Measurements from ENCODE around the gene CCDC68. TPM values are rescaled to one million over a fixed set of nuclear protein-coding genes. Genes with fewer than 3 reads are reported as not detected.
A peak's percentile ranks its signal among the peaks of the same experiment; 100 is the strongest.
"Not testable (repeated sequence)": the region's sequence is repeated elsewhere in the genome, so short reads cannot be mapped to it uniquely, and the experiment has no call there.

CCDC68 gene
- total RNA-seq, 1 experiment from 2014 or later: 0.36 TPM

DNA sequence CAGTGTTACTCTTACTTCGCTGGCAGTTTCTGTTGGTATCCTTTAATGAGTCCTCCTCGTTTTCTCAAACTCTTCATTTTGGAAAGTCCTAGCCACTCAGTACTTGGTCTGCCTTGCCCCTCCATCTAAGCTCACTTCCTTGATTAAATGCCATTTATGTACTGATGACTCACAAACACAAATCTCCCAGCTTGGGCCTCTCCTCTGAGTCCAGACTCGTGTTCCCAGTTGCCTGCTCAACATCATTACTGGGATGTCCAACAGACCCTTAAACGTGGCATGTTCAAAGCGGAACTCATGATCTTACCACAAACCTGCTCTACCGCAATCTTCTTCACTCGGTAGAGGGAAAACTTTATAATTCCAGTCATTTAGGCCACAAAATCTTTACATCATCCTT lies 13.8 kb upstream of the CCDC68 start:
- no peak for DNase-seq
- Histone ChIP-seq H3K36me3 (no peaks in the 10 kb centered on the region), H3K27ac (no peak overlapping the region), H3K4me3 (no peak overlapping the region), H3K4me1 (no peaks in the 10 kb centered on the region), H3K27me3 (no peaks in the 10 kb centered on the region), H3K9me3 (replicated peaks) (no peaks in the 10 kb centered on the region)

DNA sequence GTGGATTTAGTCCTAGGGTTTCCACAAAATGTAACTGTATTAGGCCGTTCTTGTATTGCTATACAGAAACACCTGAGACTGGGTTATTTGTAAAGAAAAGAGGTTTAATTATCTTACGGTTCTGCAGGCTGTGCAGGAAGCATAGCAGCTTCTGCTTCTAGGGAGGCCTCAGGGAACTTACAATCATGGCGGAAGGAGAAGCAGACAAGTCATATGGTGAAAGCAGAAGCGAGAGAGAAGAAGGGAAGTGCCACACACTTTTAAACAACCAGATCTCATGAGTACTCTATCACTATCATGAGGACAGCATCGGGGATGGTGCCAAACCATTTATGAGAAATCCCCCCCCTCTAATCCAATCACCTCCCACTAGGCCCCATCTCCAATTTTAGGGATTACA lies 9.5 kb upstream of the CCDC68 start:
- H3K36me3 ChIP-seq: no peaks in the 10 kb centered on the region
- H3K4me1 ChIP-seq: no peaks in the 10 kb centered on the region
- H3K9me3 ChIP-seq (replicated peaks): no peaks in the 10 kb centered on the region
- no peaks in the 10 kb centered on the region for H3K27me3 ChIP-seq
- H3K27ac ChIP-seq: no peak overlapping the region
- H3K4me3 ChIP-seq: no peak overlapping the region
- no peak for DNase-seq

DNA sequence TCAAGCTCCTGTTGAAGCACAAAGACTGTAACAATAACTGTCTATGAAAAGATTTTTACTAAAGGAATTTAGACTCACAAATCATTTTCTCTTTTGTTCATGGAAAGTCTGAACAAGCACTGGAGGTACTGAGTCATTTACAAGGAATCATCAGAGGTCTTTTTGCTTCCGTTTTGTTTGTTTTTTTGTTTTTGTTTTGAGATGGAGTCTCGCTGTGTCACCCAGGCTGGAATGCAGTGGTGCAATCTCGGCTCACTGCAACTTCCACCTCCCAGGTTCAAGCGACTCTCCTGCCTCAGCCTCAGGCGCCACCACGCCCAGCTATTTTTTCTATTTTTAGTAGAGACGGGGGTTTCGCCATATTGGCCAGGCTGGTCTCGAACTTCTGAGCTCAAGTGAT lies 9.0 kb upstream of the CCDC68 start:
- H3K9me3 ChIP-seq (replicated peaks); H3K4me3 ChIP-seq; H3K27me3 ChIP-seq; H3K27ac ChIP-seq; DNase-seq; H3K36me3 ChIP-seq; H3K4me1 ChIP-seq: not testable (repeated sequence)

DNA sequence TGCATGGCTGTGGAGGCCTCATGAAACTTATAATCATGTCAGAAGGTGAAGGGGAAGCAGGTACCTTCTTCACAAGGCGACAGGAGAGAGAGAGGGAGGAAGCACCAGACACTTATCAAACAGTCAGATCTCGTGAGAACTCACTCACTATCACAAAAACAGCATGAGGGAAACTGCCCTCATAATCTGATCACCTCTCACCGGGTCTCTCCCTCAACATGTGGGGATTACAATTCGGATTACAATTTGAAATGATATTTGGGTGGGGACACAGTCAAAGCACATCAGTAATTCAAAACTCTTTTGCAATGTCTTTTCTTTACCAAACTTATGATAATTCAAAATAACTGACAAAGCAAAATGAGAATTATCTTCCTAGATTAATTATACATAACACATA lies 8.5 kb upstream of the CCDC68 start:
- no peak for DNase-seq
- Histone ChIP-seq H3K27ac (no peak overlapping the region), H3K36me3 (no peaks in the 10 kb centered on the region), H3K9me3 (replicated peaks) (no peaks in the 10 kb centered on the region), H3K4me1 (no peaks in the 10 kb centered on the region), H3K27me3 (no peaks in the 10 kb centered on the region), H3K4me3 (no peak overlapping the region)

DNA sequence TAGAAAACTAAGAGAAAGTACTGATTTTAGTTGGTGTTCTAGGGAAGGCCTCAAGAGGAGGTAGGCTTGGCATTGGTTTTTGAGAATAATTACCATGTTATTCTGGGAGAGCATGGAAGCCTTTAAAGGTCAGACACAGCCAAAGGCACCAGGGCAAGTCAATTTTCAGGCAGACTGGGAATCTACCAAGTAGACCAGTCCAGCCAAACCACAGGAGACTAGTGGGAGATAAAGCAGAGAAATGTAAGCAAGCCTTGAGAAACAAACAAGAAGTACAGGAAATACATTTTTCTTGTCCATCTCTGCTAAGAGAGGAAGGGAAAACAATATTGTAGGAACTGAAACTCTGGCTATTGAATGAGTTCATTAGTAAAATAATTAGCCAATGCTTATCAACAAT lies 5.5 kb upstream of the CCDC68 start:
- no peak overlapping the region for H3K27ac ChIP-seq
- no peaks in the 10 kb centered on the region for H3K4me1 ChIP-seq
- DNase-seq: no peak
- H3K9me3 ChIP-seq (replicated peaks): no peaks in the 10 kb centered on the region
- no peaks in the 10 kb centered on the region for H3K27me3 ChIP-seq
- no peaks in the 10 kb centered on the region for H3K36me3 ChIP-seq
- no peak overlapping the region for H3K4me3 ChIP-seq

DNA sequence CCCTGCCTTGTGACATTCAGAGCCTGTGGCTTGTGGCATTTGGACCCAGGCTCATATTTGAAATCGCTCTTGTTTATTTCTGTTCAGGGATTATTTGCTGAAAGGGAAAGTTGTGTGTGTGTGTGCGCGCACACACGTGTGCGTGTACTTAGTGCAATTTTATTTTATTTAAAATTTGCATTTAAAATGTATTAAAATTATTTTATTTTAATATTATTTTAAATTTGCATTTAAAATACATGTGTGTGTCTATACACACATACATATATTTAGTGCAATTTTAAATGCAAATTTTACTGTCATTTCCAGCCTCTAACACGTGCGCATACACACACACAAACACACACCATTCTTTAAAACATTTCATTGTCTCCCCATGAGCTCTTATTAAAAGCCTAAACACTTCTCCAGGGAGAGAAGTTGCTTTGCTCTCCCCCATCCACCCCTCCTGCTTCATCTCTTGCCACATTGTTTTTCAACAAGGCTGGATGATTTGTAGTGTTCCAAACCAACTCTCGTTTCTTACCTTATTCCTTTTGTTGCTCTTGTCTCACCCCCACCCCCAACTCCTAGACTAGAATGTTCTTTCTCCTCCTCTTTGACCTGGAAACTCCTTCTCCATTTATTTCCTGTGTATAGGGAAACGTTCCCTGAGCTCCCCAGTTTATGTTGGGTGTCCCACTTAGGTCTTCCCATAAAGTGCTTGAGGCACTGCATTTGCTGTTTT lies 3.8 kb upstream of the CCDC68 start:
- no peaks in the 10 kb centered on the region for H3K9me3 ChIP-seq (replicated peaks)
- no peaks in the 10 kb centered on the region for H3K27me3 ChIP-seq
- H3K4me3 ChIP-seq: no peak overlapping the region
- no peak for DNase-seq
- H3K27ac ChIP-seq: no peak overlapping the region
- no peaks in the 10 kb centered on the region for H3K4me1 ChIP-seq
- H3K36me3 ChIP-seq: no peaks in the 10 kb centered on the region

DNA sequence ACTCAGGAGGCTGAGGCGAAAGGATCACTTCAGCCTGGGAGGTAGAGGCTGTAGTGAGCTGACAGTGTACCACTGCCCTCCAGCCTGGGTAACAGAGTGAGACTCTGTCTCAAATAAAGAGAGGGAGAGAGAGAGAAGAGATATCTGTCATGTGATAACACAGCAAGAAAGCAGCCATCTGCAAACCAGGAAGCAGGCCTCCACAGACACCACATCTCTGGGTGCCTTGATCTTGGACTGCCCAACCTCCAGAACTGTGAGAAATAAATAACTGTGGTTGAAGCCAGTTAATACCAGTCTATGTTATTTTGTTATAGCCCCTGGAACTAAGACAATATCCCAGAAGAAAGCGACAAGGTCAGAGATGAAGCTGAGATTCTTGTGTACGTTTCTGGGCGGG lies 2.6 kb upstream of the CCDC68 start:
- H3K4me3 ChIP-seq: no peak overlapping the region
- H3K4me1 ChIP-seq: no peaks in the 10 kb centered on the region
- no peaks in the 10 kb centered on the region for H3K36me3 ChIP-seq
- H3K9me3 ChIP-seq (replicated peaks): no peaks in the 10 kb centered on the region
- DNase-seq: no peak
- H3K27me3 ChIP-seq: no peaks in the 10 kb centered on the region
- H3K27ac ChIP-seq: no peak overlapping the region

DNA sequence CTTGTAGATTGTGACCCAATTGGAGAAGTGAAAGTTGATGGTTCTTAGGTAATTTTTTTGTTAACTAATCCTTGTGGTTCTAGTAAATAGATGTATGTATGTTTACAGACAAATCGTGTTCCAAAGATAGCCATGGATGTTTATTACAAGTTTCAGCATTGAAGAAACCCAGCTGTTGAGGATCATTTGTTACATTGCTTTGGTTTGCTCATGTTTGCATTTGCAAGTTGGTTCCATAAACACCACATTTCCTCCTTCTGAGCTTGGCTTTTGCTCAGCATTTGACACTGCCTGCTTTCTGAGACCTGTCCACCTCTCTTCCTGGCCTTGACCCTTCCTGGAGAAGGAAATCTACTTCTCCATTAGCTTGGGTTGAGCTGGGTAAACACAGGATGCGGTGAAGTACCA lies 1.8 kb upstream of the CCDC68 start:
- Histone ChIP-seq H3K9me3 (replicated peaks) (no peaks in the 10 kb centered on the region), H3K4me1 (no peaks in the 10 kb centered on the region), H3K4me3 (no peak overlapping the region), H3K36me3 (no peaks in the 10 kb centered on the region), H3K27ac (no peak overlapping the region), H3K27me3 (no peaks in the 10 kb centered on the region)
- DNase-seq: no peak

DNA sequence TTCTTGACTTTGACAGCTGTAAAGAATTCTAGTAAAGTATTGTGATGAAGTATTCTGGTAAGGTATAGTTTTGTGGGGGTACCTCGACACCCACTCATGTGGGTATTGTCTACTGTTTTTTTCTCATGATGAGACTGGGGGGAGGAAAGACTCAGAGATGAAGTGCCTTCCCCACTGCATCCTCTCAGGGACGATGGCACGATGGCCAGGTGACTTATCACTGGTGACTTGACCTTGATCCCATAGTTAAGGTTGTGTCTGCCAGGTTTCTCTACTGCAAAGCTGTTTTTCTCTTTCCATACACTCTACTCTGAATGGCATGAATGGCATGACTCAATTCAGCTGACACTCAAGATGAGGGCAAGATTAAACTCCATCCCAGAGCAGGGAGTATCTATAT lies 936 bp upstream of the CCDC68 start:
- no peak overlapping the region for H3K27ac ChIP-seq
- no peaks in the 10 kb centered on the region for H3K4me1 ChIP-seq
- no peaks in the 10 kb centered on the region for H3K27me3 ChIP-seq
- no peaks in the 10 kb centered on the region for H3K36me3 ChIP-seq
- no peak for DNase-seq
- H3K4me3 ChIP-seq: no peak overlapping the region
- H3K9me3 ChIP-seq (replicated peaks): no peaks in the 10 kb centered on the region

DNA sequence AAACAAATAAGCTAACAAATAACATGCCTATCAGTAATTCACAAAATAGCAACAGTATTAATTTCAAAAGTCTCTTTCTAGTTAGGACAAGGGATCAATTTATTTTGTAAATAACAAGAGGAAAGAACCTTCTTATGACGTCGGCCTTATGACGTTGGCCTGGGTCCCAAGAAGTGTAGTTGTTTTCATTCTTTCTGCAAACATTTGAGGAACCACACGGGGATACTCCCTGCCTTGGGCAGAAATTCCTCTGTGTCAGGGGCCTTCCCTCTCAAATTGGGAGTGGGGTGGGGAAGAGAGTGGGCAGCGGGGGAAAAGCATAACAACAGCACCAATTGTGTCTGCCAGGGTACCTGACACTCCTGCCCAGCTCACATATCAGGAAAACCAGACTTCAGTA lies 1.3 kb downstream of the CCDC68 start:
- H3K4me3 ChIP-seq: no peak overlapping the region
- H3K27me3 ChIP-seq: no peaks in the 10 kb centered on the region

DNA sequence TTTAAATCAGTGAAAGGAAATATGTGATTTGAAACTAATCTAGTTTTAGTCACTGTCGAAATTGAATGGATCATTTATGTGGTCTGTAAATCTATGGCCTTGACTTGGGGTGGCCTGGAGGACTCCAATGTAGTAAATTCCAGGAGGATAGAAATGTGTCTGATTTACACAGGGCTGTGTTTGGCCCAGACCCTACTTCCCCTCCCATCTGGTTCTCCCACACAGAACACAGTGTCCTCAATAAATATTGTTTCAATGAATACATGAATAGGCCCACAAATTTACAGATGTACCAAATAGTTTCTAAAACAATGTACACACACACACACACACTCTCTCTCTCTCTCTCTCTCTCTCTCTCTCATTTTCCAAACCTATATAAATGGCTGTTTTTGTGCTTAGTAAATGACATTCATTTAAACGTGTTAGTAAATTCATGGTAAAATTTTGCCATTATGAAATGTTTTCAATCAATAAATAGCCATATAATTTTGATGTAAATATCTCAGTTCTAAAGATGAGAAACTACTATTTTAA lies 1.9 kb downstream of the CCDC68 start:
- Histone ChIP-seq H3K36me3 (no peaks in the 10 kb centered on the region), H3K27me3 (no peaks in the 10 kb centered on the region), H3K4me3 (no peak overlapping the region), H3K4me1 (no peaks in the 10 kb centered on the region), H3K9me3 (replicated peaks) (no peaks in the 10 kb centered on the region), H3K27ac (no peak overlapping the region)
- no peak for DNase-seq

More for the DNA sequence above, 1.3 kb downstream of the CCDC68 start:
- no peaks in the 10 kb centered on the region for H3K9me3 ChIP-seq (replicated peaks)
- no peaks in the 10 kb centered on the region for H3K4me1 ChIP-seq
- DNase-seq: no peak
- no peaks in the 10 kb centered on the region for H3K36me3 ChIP-seq
- H3K27ac ChIP-seq: no peak overlapping the region

DNA sequence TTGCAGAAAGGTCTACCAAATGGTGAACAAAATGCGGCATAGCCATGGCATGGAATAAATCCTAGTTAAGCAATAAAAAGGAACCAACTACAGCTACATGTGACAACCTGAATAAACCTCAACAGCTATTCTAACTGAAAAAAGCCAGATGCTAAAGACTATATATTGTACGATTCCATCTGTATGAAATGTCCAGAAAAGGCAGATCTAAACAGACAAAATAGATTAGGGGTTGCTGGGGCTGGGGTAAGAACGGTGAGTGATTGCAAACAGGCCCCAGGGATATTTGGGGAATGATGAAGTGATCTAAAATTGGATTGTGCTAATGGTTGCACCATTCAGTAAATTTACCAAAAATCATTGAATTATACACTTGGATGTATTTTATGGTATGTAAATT lies 2.8 kb downstream of the CCDC68 start:
- Histone ChIP-seq H3K27me3 (no peaks in the 10 kb centered on the region), H3K9me3 (replicated peaks) (no peaks in the 10 kb centered on the region), H3K4me1 (no peaks in the 10 kb centered on the region), H3K36me3 (no peaks in the 10 kb centered on the region), H3K4me3 (no peak overlapping the region), H3K27ac (no peak overlapping the region)
- no peak for DNase-seq

DNA sequence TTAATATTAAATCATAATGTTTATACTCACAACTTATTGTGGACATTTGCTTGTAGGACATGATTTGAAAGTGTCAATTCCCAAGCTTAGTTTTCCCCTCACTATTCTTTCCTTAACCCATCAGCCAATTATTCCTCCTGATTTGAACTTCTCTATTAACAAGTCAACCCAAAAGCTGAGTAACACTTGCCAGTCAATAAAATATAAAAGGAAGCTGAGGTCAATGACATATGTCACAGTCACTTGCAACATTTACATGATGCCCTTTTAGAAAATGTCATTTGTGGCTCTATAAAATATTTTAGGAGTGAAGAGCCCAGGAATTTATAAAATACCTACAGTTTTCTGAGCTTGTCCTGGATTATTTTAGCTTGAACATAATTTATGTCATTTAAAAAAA lies 7.2 kb downstream of the CCDC68 start:
- Histone ChIP-seq H3K4me1 (no peaks in the 10 kb centered on the region), H3K36me3 (no peaks in the 10 kb centered on the region), H3K27me3 (no peaks in the 10 kb centered on the region), H3K27ac (no peak overlapping the region), H3K4me3 (no peak overlapping the region), H3K9me3 (replicated peaks) (no peaks in the 10 kb centered on the region)
- DNase-seq: no peak

DNA sequence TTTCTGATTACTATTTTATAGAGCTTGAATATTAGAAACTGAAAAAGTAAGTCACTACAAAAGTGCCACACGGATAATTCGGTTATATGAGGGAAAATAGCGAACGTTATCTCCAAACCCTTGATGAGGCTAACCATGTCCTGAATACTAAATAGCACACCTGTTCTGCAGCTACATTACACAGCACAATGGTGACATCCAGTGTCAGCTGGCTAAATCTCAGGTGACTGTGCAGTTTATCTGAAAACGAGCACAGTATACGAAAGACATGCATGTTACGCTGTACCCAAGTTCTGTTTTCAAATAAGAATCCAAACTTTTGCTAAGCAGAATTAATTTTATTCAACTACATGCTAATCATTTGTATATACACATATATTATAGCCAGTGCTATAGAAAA lies 9.0 kb downstream of the CCDC68 start:
- no peak overlapping the region for H3K27ac ChIP-seq
- H3K4me3 ChIP-seq: no peak overlapping the region
- H3K9me3 ChIP-seq (replicated peaks): no peaks in the 10 kb centered on the region
- no peaks in the 10 kb centered on the region for H3K36me3 ChIP-seq
- H3K27me3 ChIP-seq: no peaks in the 10 kb centered on the region
- DNase-seq: peak in 1 of 2 experiments; percentile 1
- no peaks in the 10 kb centered on the region for H3K4me1 ChIP-seq

DNA sequence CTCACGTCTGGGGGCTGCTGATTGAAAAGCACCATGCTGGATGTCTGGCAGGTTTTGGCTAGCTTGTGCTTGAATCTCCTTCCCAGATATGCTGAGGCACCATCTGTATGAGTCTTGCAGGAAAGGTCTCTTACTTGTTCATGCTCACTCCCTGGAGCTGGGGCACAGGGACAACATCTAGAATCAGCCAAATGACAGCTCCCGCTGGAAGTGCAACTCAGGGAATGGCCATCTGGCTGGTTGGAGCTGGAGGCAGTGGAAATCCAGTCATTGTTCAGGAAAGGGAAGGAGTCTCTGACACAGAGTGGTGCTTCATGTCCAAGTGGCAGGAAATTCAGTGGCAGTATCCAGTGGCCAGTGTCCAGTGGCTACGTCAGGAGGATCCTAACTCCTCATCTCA lies 9.7 kb downstream of the CCDC68 start:
- H3K27ac ChIP-seq: no peak overlapping the region
- no peaks in the 10 kb centered on the region for H3K4me1 ChIP-seq
- no peaks in the 10 kb centered on the region for H3K27me3 ChIP-seq
- no peaks in the 10 kb centered on the region for H3K9me3 ChIP-seq (replicated peaks)
- DNase-seq: no peak
- no peaks in the 10 kb centered on the region for H3K36me3 ChIP-seq
- no peak overlapping the region for H3K4me3 ChIP-seq

DNA sequence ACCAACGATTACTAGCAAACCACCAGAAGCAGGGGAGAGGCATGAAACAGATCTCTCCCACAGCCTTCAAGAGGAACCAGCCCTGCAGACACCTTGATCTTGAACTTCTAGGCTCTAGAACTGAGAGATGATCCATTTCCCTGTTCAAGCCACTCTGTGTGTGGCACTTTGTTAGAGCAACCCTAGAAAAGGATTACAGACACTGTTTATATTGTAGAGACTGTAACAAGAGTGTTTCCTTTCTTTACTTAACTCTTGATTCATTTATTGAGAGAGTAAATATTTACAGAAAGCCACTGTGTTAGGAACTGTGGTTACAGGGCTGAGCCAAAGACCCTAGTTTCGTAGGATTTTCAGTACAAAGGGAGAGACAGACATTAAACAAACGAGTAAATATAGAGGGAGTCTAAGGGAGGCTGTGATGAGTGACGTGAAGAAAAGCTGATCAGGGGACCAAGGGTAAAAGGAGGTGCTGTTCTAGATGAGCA lies 10.9 kb downstream of the CCDC68 start:
- H3K4me3 ChIP-seq: no peak overlapping the region
- no peaks in the 10 kb centered on the region for H3K9me3 ChIP-seq (replicated peaks)
- H3K27me3 ChIP-seq: no peaks in the 10 kb centered on the region
- DNase-seq: no peak
- no peak overlapping the region for H3K27ac ChIP-seq
- H3K36me3 ChIP-seq: no peaks in the 10 kb centered on the region
- H3K4me1 ChIP-seq: no peaks in the 10 kb centered on the region
